C1 segment of cervical spinal cord (tissue), 14 donors: Measurements from ENCODE around the gene OPCML.

Experiments used
- DNase-seq, 14 donors: peaks; one replicate each; lab custom pipeline; 2025; lab: John Stamatoyannopoulos, UW

The OPCML gene

GRCh38 chr11:133078012-133078411 lies 454.3 kb downstream of the OPCML start:
- no peak for DNase-seq

- no peak for DNase-seq
Observed at GRCh38 chr11:133075351-133075750, 456.9 kb downstream of the OPCML start.

GRCh38 chr11:133072858-133073582 lies 459.3 kb downstream of the OPCML start:
- DNase-seq: no peak

GRCh38 chr11:133072378-133072777 lies 459.9 kb downstream of the OPCML start:
- DNase-seq: no peak

GRCh38 chr11:133070791-133071190 lies 461.5 kb downstream of the OPCML start:
- DNase-seq: no peak

GRCh38 chr11:133070021-133070713 lies 462.1 kb downstream of the OPCML start:
- DNase-seq: no peak

- no peak for DNase-seq
Observed at GRCh38 chr11:133065847-133066485, 466.3 kb downstream of the OPCML start.

GRCh38 chr11:133064961-133065360 lies 467.3 kb downstream of the OPCML start:
- DNase-seq: no peak

GRCh38 chr11:133064152-133064877 lies 468.0 kb downstream of the OPCML start:
- DNase-seq: peak; percentile 19 to 91 (median 65)

- DNase-seq: no peak
Observed at GRCh38 chr11:133058501-133058900, 473.8 kb downstream of the OPCML start.

- DNase-seq: no peak
Observed at GRCh38 chr11:133053124-133053776, 479.1 kb downstream of the OPCML start.

GRCh38 chr11:133052537-133052936 lies 479.8 kb downstream of the OPCML start:
- DNase-seq: no peak

GRCh38 chr11:133049244-133050019 lies 482.9 kb downstream of the OPCML start:
- DNase-seq: no peak

GRCh38 chr11:133048270-133048669 lies 484.0 kb downstream of the OPCML start:
- no peak for DNase-seq

GRCh38 chr11:133047771-133048115 lies 484.6 kb downstream of the OPCML start:
- DNase-seq: no peak

GRCh38 chr11:133047036-133047770 lies 485.1 kb downstream of the OPCML start:
- DNase-seq: peak in 5 of 14 donors; percentile 3 to 19 (median 4)

- no peak for DNase-seq
Observed at GRCh38 chr11:133046252-133046651, 486.0 kb downstream of the OPCML start.

GRCh38 chr11:133041928-133042882 lies 490.1 kb downstream of the OPCML start:
- no peak for DNase-seq

GRCh38 chr11:133041181-133041580 lies 491.1 kb downstream of the OPCML start:
- no peak for DNase-seq
